ENCODE results near the gene CEP112. TPM values are rescaled to one million over a fixed set of nuclear protein-coding genes. Genes with fewer than 3 reads are reported as not detected.

CEP112 gene
- total RNA-seq, 4 donors from 2014 or later = 1.1 to 12.9 (median 9.1) TPM

- H3K27me3 ChIP-seq = no peaks in the 10 kb centered on the region
- no peak overlapping the region for H3K4me3 ChIP-seq
- intact Hi-C loops (cut with DNase I; ENCODE audit: low total_unique reads) = no loop called here
- DNase-seq = peak; percentile 71
- H3K4me1 ChIP-seq = peaks cover 9 to 31% (median 15%) of the 10 kb centered on the region in 4 donors
- H3K9me3 ChIP-seq = no peaks in the 10 kb centered on the region
- H3K36me3 ChIP-seq = no peaks in the 10 kb centered on the region
- in situ Hi-C loops (cut with MboI; ENCODE audit: low pct_ligation_motif_present in 1 of 4, low pct_unique_long_range_greater_than_20kb in 1 of 4, low sequenced_read_pairs in 3 of 4) = no loop called here
- peak; percentile 48 to 70 (median 51) for TF ChIP-seq POLR2AphosphoS5 (IDR thresholded peaks at IDR 0.05)
- TF ChIP-seq, protein P1, sequence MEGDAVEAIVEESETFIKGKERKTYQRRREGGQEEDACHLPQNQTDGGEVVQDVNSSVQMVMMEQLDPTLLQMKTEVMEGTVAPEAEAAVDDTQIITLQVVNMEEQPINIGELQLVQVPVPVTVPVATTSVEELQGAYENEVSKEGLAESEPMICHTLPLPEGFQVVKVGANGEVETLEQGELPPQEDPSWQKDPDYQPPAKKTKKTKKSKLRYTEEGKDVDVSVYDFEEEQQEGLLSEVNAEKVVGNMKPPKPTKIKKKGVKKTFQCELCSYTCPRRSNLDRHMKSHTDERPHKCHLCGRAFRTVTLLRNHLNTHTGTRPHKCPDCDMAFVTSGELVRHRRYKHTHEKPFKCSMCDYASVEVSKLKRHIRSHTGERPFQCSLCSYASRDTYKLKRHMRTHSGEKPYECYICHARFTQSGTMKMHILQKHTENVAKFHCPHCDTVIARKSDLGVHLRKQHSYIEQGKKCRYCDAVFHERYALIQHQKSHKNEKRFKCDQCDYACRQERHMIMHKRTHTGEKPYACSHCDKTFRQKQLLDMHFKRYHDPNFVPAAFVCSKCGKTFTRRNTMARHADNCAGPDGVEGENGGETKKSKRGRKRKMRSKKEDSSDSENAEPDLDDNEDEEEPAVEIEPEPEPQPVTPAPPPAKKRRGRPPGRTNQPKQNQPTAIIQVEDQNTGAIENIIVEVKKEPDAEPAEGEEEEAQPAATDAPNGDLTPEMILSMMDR (IDR thresholded peaks at IDR 0.05) = no peak
- 37 to 39% methylated on average over 14 to 17 of the region's 17 CpGs for whole genome bisulfite sequencing, 2 donors (ENCODE audit: low coverage in 1 of 2)
- peak overlapping the region; percentile 9 to 65 (median 32) for H3K27ac ChIP-seq
Observed at GRCh38 chr17:65627891-65628643, 563.9 kb downstream of the CEP112 start.

DNA sequence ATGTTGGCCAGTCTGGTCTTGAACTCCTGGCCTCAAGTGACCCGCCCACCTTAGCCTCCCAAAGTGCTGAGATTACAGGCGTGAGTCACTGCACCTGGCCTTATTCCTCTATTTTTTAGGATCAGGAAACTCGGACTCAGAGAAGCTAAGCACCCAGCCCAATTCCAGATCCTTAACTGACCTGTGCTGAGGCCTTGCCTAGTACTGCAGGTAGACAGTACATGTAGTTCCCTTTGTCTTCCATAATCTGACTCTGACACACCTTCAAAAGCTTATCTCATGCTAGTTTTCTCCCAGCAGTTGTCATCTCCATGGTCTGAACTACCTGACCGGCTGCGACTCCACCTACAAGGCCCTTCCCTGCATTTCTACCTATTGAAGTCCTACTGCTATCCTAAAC lies 564.8 kb downstream of the CEP112 start:
- in situ Hi-C loops (cut with MboI; ENCODE audit: low pct_ligation_motif_present in 1 of 4, low pct_unique_long_range_greater_than_20kb in 1 of 4, low sequenced_read_pairs in 3 of 4) = no loop called here
- peaks cover 9 to 31% (median 15%) of the 10 kb centered on the region in 4 donors for H3K4me1 ChIP-seq
- H3K9me3 ChIP-seq = no peaks in the 10 kb centered on the region
- no peaks in the 10 kb centered on the region for H3K36me3 ChIP-seq
- H3K27me3 ChIP-seq = no peaks in the 10 kb centered on the region
- DNase-seq = peak; percentile 33
- WGBS, 2 donors (ENCODE audit: low coverage in 1 of 2) = 55 to 58% methylated on average over 2 to 5 of the region's 5 CpGs
- peak overlapping the region in 3 of 4 donors; percentile 17 to 65 (median 47) for H3K27ac ChIP-seq
- intact Hi-C loops (cut with DNase I; ENCODE audit: low total_unique reads) = no loop called here
- H3K4me3 ChIP-seq = no peak overlapping the region
- TF ChIP-seq, protein P1 (IDR thresholded peaks at IDR 0.05) = peak in 3 of 5 experiments; percentile 10 to 60 (median 47)
- no peak for TF ChIP-seq EP300 (IDR thresholded peaks at IDR 0.05; ENCODE audit: low read depth)

DNA sequence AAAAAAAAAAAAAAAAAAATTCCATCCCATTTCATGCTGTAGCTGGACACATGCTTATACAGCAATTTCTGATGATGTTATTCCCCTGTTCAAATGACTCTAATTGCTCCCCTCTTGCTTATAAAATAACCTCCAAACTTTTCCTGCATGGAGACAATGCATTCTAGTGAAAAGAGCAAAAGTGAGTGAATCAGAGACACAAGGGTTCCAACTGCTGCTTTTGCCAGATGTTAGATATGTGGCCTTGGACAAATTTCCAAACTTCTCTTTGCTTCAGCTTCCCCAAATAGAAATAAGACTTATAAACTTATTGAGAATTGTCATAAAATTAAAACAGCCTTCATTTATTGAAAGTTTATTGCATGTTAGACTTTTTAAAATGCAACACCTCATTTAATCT lies 565.5 kb downstream of the CEP112 start:
- Histone ChIP-seq H3K27ac (no peak overlapping the region), H3K27me3 (no peaks in the 10 kb centered on the region), H3K9me3 (no peaks in the 10 kb centered on the region), H3K4me1 (peaks cover 9 to 31% (median 15%) of the 10 kb centered on the region in 4 donors), H3K4me3 (no peak overlapping the region), H3K36me3 (no peaks in the 10 kb centered on the region)
- TF ChIP-seq EP300 (IDR thresholded peaks at IDR 0.05; ENCODE audit: low read depth) (no peak), POLR2AphosphoS5 (IDR thresholded peaks at IDR 0.05) (no peak), POLR2A (IDR thresholded peaks at IDR 0.05) (no peak)
- TF ChIP-seq, protein P1 (IDR thresholded peaks at IDR 0.05) = no peak
- intact Hi-C loops (cut with DNase I; ENCODE audit: low total_unique reads) = no loop called here
- DNase-seq = no peak
- in situ Hi-C loops (cut with MboI; ENCODE audit: low pct_ligation_motif_present in 1 of 4, low pct_unique_long_range_greater_than_20kb in 1 of 4, low sequenced_read_pairs in 3 of 4) = no loop called here

DNA sequence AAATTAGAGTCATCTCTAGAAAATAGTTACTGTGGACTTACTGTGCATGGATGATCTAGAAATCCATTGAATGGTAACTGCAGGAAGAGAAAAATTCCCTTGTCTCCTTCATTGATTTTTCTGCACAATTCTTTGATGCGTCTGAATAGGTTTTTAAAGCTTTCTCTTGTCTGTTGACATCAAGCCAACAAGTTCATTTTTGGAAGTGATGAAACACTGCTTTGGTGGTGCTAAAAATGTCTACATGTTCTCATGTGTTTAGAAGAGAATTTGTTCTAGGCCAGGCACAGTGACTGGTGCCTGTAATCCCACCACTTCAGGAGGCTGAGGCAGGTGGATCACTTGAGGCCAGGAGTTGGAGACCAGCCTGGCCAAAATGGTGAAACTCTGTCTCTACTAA lies 573.4 kb downstream of the CEP112 start:
- Histone ChIP-seq H3K9me3 (no peaks in the 10 kb centered on the region), H3K27ac (no peak overlapping the region), H3K4me3 (no peak overlapping the region), H3K4me1 (no peaks in the 10 kb centered on the region), H3K27me3 (no peaks in the 10 kb centered on the region), H3K36me3 (no peaks in the 10 kb centered on the region)
- WGBS, 2 donors (ENCODE audit: low coverage in 1 of 2) = 94 to 100% methylated on average over 1 of the region's 1 CpG
- intact Hi-C loops (cut with DNase I; ENCODE audit: low total_unique reads) (no loop called here), in situ Hi-C loops (cut with MboI; ENCODE audit: low pct_ligation_motif_present in 1 of 4, low pct_unique_long_range_greater_than_20kb in 1 of 4, low sequenced_read_pairs in 3 of 4) (no loop called here)
- TF ChIP-seq EP300 (IDR thresholded peaks at IDR 0.05; ENCODE audit: low read depth) (no peak), POLR2AphosphoS5 (IDR thresholded peaks at IDR 0.05) (no peak), POLR2A (IDR thresholded peaks at IDR 0.05) (no peak)
- TF ChIP-seq, protein P1 (IDR thresholded peaks at IDR 0.05) = no peak
- DNase-seq = no peak
